Liver (tissue), 9 donors: ENCODE results near the gene SPOCK2. TPM values are rescaled to one million over a fixed set of nuclear protein-coding genes. Genes with fewer than 3 reads are reported as not detected.
A peak's percentile ranks its signal among the peaks of the same experiment; 100 is the strongest.

ENCODE experiments used
- DNase-seq: peaks from one replicate; pipeline ENCODE4 v3.0.0-alpha.2; 2017; ENCODE audit warnings: low spot score
- H3K27ac ChIP-seq, 2 donors: one replicate each; pipeline ENCODE4 v1.7.0; 2013; ENCODE audit warnings: inconsistent platforms in 2 of 2, low read length in 2 of 2, control low read depth in 1 of 2, low read depth in 1 of 2, mild to moderate bottlenecking in 1 of 2
- H3K27me3 ChIP-seq, 4 donors: one replicate each; pipeline versions ENCODE4 v1.6.1 to v1.7.0; 2013; ENCODE audit warnings: low read length in 3 of 4, inconsistent platforms in 1 of 4, mild to moderate bottlenecking in 1 of 4, moderate library complexity in 1 of 4; ENCODE audit not compliant: control insufficient read depth in 4 of 4, insufficient read depth in 4 of 4
- H3K36me3 ChIP-seq, 4 donors: one replicate each; pipeline versions ENCODE4 v1.6.1 to v1.7.0; 2013; ENCODE audit warnings: low read length in 3 of 4, mild to moderate bottlenecking in 3 of 4, low read depth in 1 of 4, moderate library complexity in 1 of 4; ENCODE audit not compliant: control insufficient read depth in 4 of 4, insufficient read depth in 3 of 4
- H3K4me1 ChIP-seq, 4 donors: one replicate each; pipeline versions ENCODE4 v1.6.1 to v1.7.0; 2013; ENCODE audit warnings: low read length in 3 of 4, mild to moderate bottlenecking in 3 of 4, moderate library complexity in 1 of 4; ENCODE audit not compliant: control insufficient read depth in 4 of 4, insufficient read depth in 4 of 4
- H3K4me3 ChIP-seq, 3 donors: one replicate each; pipeline versions ENCODE4 v1.6.1 to v1.7.0; 2013; ENCODE audit warnings: low read length in 3 of 3, control low read depth in 1 of 3, low read depth in 1 of 3, mild to moderate bottlenecking in 1 of 3
- H3K9ac ChIP-seq, 2 donors: one replicate each; pipeline ENCODE4 v1.7.0; 2013; ENCODE audit warnings: low read length in 2 of 2, mild to moderate bottlenecking in 2 of 2, moderate library complexity in 2 of 2, control low read depth in 1 of 2, low read depth in 1 of 2
- H3K9me3 ChIP-seq, 4 donors: one replicate each; pipeline versions ENCODE4 v1.6.1 to v1.7.0; 2013; ENCODE audit warnings: low read length in 3 of 4; ENCODE audit not compliant: control insufficient read depth in 4 of 4
- ATF3 ChIP-seq: IDR thresholded peaks from 2 replicates; pipeline ENCODE4 v1.6.1; 2016; ENCODE audit warnings: antibody characterized with exemption
- CTCF ChIP-seq: fragments of 150-350 bp; IDR thresholded peaks from 2 replicates; pipeline ENCODE4 v1.5.1; 2017; ENCODE audit warnings: improper control_type of control experiment, low read depth, low read length; ENCODE audit not compliant: missing input control
- EGR1 ChIP-seq, 2 donors: IDR thresholded peaks; 2 replicates each; pipeline ENCODE4 v1.6.1; 2016 to 2018; ENCODE audit warnings: antibody characterized with exemption in 2 of 2, low read depth in 2 of 2
- FOXA1 ChIP-seq: IDR thresholded peaks from 2 replicates; pipeline ENCODE4 v1.6.1; 2016; ENCODE audit warnings: antibody characterized with exemption
- FOXA2 ChIP-seq: IDR thresholded peaks from 2 replicates; pipeline ENCODE4 v1.6.1; 2016; ENCODE audit warnings: antibody characterized with exemption
- GABPA ChIP-seq, 2 donors: IDR thresholded peaks in 1 of 2; conservative IDR thresholded peaks in 1 of 2; 2 replicates each; pipeline ENCODE4 v1.6.1; 2016; ENCODE audit warnings: antibody characterized with exemption in 2 of 2, mild to moderate bottlenecking in 1 of 2, moderate library complexity in 1 of 2
- HNF4A ChIP-seq, 2 donors: conservative IDR thresholded peaks; 2 replicates each; pipeline ENCODE4 v1.6.1; 2016; ENCODE audit warnings: antibody characterized with exemption in 2 of 2, mild to moderate bottlenecking in 2 of 2
- HNF4G ChIP-seq: IDR thresholded peaks from 2 replicates; pipeline ENCODE4 v1.6.1; 2016; ENCODE audit warnings: antibody characterized with exemption
- JUND ChIP-seq, 2 donors: IDR thresholded peaks; 2 replicates each; pipeline ENCODE4 v1.6.1; 2016; ENCODE audit warnings: antibody characterized with exemption in 2 of 2
- MAX ChIP-seq: IDR thresholded peaks from 2 replicates; pipeline ENCODE4 v1.6.1; 2016; ENCODE audit warnings: antibody characterized with exemption
- NR2F2 ChIP-seq: IDR thresholded peaks from 2 replicates; pipeline ENCODE4 v1.6.1; 2016; ENCODE audit warnings: antibody characterized with exemption
- RAD21 ChIP-seq, 2 donors: IDR thresholded peaks; 2 replicates each; pipeline ENCODE4 v1.6.1; 2016; ENCODE audit warnings: antibody characterized with exemption in 2 of 2, mild to moderate bottlenecking in 2 of 2
- REST ChIP-seq: IDR thresholded peaks from 2 replicates; pipeline ENCODE4 v1.6.1; 2016; ENCODE audit warnings: antibody characterized with exemption, mild to moderate bottlenecking
- RXRA ChIP-seq, 2 donors: IDR thresholded peaks; 2 replicates each; pipeline ENCODE4 v1.6.1; 2017 to 2018; ENCODE audit warnings: antibody characterized with exemption in 2 of 2, mild to moderate bottlenecking in 1 of 2
- SP1 ChIP-seq: IDR thresholded peaks from 2 replicates; pipeline ENCODE4 v1.6.1; 2018; ENCODE audit warnings: antibody characterized with exemption, mild to moderate bottlenecking
- TAF1 ChIP-seq: conservative IDR thresholded peaks from 2 replicates; pipeline ENCODE4 v1.6.1; 2016; ENCODE audit warnings: antibody characterized with exemption, mild to moderate bottlenecking
- YY1 ChIP-seq: IDR thresholded peaks from 2 replicates; pipeline ENCODE4 v1.6.1; 2016; ENCODE audit warnings: antibody characterized with exemption, mild to moderate bottlenecking
- ZBTB33 ChIP-seq: IDR thresholded peaks from 2 replicates; pipeline ENCODE4 v1.6.1; 2016; ENCODE audit warnings: antibody characterized with exemption
- WGBS: extraction: QIAGEN DNeasy Blood & Tissue Kit; methylation state at CpG from one replicate; pipeline ENCODE4 v1.1.7; 2013; 5-methylcytosine and 5-hydroxymethylcytosine counted together
- polyA plus RNA-seq, 2 donors: library from polyadenylated mRNA; stranded (reverse) in 1 of 2; unstranded in 1 of 2; fragments of 200-250 nt in 1 of 2; fragments of >200 nt in 1 of 2; fragmentation: Nextera tagmentation in 1 of 2; extraction: Ambion mirVana in 1 of 2; gene quantifications; one replicate each; pipeline versions ENCODE4 v1.2.1 to v1.2.3, GENCODE V29; 2013 to 2015
- total RNA-seq, 2 donors: library from RNA; depleted of rRNA; stranded (reverse); fragments of >200 nt; gene quantifications; one replicate each; pipeline ENCODE4 v1.2.3, GENCODE V29; 2014
- donor health status: healthy.
- donor health status: healthy.
- donor health status: healthy.
- donor health status: healthy.
- donor health status: healthy.

SPOCK2 gene
- total and polyA plus RNA-seq, 4 donors, result 0.36 to 1.7 (median 0.64) TPM

- no peak overlapping the region for H3K9ac ChIP-seq
These were observed 9.3 kb upstream of the SPOCK2 start for GRCh38 chr10:72097448-72098300.

More at GRCh38 chr10:72097448-72098300, 9.3 kb upstream of the SPOCK2 start:
- peaks cover 0 to 34% (median 25%) of the 10 kb centered on the region in 4 donors for H3K4me1 ChIP-seq
- TF ChIP-seq TAF1 (no peak), NR2F2 (peak; percentile 3), RAD21 (IDR thresholded peaks at IDR 0.05) (peak in 1 of 2 donors; percentile 21), MAX (no peak), HNF4G (peak; percentile 33), ZBTB33 (peak; percentile 26), HNF4A (conservative IDR thresholded peaks at IDR 0.05) (peak in 1 of 2 donors; percentile 65), REST (no peak), FOXA2 (peak; percentile 46), SP1 (no peak), CTCF (no peak), YY1 (peak; percentile 10), GABPA (IDR thresholded peaks at IDR 0.05 in 1 of 2, conservative IDR thresholded peaks at IDR 0.05 in 1 of 2) (peak in 1 of 2 donors; percentile 8), RXRA (IDR thresholded peaks at IDR 0.05) (peak in 1 of 2 donors; percentile 79), FOXA1 (no peak), JUND (IDR thresholded peaks at IDR 0.05) (peak; percentile 73 to 80), EGR1 (IDR thresholded peaks at IDR 0.05; ENCODE audit: low read depth in 2 of 2) (peak in 1 of 2 donors; percentile 19), ATF3 (no peak)
- no peak overlapping the region for H3K4me3 ChIP-seq
- peak overlapping the region; percentile 62 to 74 for H3K27ac ChIP-seq
- H3K36me3 ChIP-seq, result peaks cover 1 to 8% (median 5%) of the 10 kb centered on the region in 4 donors
- H3K9me3 ChIP-seq, result no peaks in the 10 kb centered on the region
- no peaks in the 10 kb centered on the region for H3K27me3 ChIP-seq
- DNase-seq, result no peak
- 28% methylated on average over 9 of the region's 9 CpGs for WGBS
